ENCODE measurements around the gene LUZP2.

DNA sequence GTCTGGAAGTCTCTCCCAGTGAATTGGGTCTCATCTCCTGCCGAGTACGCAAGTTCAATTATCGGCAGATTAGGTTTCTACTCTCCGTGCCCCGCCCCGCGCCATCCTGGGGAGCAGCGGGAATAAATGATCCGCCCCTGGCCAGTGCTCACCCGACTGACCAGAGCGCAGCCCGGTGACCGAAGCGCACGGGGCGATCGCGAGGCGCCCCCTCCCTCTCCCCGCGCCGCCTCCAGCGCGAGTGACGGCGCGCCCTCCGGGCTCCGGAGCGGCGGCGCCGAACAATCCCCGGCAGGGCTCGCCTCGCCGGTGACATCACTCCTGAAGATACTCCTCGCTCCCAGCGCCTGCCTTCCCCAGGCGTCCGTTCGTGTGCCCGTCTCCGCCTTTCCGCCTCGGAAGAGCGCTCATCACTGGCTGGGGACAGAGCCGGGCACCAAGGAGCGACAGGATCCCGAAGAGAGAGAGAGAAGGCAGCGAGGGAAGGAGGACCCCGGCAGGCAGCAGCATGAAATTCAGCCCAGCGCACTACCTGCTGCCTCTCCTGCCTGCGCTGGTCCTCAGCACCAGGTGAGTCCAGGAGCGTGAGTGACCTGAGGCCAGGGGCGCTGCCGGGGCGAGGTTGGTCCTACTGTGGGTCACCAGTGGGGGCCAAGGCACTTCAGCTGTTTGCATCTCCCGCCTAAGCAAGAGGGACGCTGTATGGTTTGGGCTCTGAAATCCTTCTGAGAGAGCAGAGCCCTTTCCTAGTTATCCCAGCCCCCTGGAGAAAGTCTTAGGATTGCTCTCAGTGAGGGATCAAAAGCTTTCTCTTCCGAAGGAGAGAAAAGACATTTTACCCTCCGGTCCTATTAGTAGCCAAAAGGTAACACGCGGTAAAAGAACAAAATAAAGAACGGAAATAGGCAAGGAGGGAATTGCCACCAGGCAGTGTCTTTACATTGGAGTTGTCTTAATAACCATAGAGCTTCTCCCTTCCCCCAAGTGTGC lies at the start of gene LUZP2:
- TF ChIP-seq, protein P1, sequence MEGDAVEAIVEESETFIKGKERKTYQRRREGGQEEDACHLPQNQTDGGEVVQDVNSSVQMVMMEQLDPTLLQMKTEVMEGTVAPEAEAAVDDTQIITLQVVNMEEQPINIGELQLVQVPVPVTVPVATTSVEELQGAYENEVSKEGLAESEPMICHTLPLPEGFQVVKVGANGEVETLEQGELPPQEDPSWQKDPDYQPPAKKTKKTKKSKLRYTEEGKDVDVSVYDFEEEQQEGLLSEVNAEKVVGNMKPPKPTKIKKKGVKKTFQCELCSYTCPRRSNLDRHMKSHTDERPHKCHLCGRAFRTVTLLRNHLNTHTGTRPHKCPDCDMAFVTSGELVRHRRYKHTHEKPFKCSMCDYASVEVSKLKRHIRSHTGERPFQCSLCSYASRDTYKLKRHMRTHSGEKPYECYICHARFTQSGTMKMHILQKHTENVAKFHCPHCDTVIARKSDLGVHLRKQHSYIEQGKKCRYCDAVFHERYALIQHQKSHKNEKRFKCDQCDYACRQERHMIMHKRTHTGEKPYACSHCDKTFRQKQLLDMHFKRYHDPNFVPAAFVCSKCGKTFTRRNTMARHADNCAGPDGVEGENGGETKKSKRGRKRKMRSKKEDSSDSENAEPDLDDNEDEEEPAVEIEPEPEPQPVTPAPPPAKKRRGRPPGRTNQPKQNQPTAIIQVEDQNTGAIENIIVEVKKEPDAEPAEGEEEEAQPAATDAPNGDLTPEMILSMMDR (IDR thresholded peaks at IDR 0.05 in 8 of 11, conservative IDR thresholded peaks at IDR 0.05 in 3 of 11): no peak
- TF ChIP-seq POLR2AphosphoS5 (IDR thresholded peaks at IDR 0.05) (peak in 1 of 3 donors; percentile 32), POLR2A (IDR thresholded peaks at IDR 0.05) (no peak)
